ENCODE data around the gene MGAT4B. TPM values are rescaled to one million over a fixed set of nuclear protein-coding genes. Genes with fewer than 3 reads are reported as not detected.
A peak's percentile ranks its signal among the peaks of the same experiment; 100 is the strongest.

MGAT4B gene
- total RNA-seq, 4 donors from 2014 or later, result 28.3 to 86.0 (median 61.4) TPM

GRCh38 chr5:179820127-179820482 is 13.4 kb upstream of the MGAT4B start:
- ATAC-seq, result peak; percentile 7 to 8
- Histone ChIP-seq H3K9me3 (no peaks in the 10 kb centered on the region), H3K4me1 (peaks cover 51 to 65% of the 10 kb centered on the region in 2 donors), H3K27me3 (no peaks in the 10 kb centered on the region), H3K4me3 (peak overlapping the region; percentile 89 to 97 (median 94)), H3K36me3 (peaks cover 0 to 32% of the 10 kb centered on the region in 2 donors), H3K27ac (peak overlapping the region; percentile 95 to 100 (median 99))
- intact Hi-C loops (cut with DNase I; ENCODE audit: low total_unique reads) (loop anchor here (1.0 kb wide), 1 partner anchor 197 kb away; the partner anchor contains the start of gene HNRNPH1), in situ Hi-C loops (cut with MboI; ENCODE audit: low sequenced_read_pairs in 4 of 4) (no loop called here)
- no peak for DNase-seq
- TF ChIP-seq POLR2A (IDR thresholded peaks at IDR 0.05), result no peak
- TF ChIP-seq, protein P1, sequence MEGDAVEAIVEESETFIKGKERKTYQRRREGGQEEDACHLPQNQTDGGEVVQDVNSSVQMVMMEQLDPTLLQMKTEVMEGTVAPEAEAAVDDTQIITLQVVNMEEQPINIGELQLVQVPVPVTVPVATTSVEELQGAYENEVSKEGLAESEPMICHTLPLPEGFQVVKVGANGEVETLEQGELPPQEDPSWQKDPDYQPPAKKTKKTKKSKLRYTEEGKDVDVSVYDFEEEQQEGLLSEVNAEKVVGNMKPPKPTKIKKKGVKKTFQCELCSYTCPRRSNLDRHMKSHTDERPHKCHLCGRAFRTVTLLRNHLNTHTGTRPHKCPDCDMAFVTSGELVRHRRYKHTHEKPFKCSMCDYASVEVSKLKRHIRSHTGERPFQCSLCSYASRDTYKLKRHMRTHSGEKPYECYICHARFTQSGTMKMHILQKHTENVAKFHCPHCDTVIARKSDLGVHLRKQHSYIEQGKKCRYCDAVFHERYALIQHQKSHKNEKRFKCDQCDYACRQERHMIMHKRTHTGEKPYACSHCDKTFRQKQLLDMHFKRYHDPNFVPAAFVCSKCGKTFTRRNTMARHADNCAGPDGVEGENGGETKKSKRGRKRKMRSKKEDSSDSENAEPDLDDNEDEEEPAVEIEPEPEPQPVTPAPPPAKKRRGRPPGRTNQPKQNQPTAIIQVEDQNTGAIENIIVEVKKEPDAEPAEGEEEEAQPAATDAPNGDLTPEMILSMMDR (IDR thresholded peaks at IDR 0.05 in 4 of 5, conservative IDR thresholded peaks at IDR 0.05 in 1 of 5), result no peak

DNA sequence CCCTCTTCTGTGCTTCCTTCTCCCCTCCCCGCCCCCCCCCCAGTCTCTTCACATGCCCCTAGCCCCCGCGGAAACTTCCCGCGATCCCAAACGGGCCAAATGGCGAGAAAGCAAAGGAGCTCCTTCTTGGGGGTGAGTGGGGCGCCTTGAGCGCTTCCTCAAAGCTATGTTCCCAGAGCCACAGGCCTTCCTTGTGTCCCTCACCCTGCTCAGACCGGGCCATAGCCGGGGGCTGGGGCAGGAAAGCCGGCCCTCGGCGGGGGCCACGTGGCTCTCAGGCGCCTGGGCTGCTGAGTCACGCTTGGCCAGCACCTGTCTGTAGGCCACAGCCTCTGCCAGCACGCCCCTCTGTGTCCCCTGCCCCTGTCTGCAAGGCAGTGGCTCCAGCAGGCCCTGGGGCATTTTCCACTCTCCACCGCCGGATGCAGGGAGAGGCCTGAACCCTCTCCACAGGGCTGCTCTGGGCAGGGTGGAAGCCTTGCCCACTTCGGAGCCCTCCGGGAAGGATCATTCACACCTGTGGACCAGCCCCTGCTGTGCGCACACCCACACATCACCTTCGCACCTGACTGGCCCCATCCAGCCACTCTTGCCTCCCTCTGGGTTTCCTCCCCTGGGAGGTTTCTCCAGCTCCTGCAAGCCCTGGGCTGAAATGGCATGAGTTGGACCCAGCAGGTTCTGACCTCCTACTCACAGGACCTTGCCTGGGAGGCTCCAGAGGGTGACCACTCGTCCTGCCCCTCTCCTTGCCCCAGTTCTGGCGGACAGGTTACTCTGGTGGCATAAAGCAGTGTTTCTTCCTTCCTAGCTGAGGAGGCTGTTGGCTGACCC is 12.8 kb upstream of the MGAT4B start:
- in situ Hi-C loops (cut with MboI; ENCODE audit: low sequenced_read_pairs in 4 of 4), result no loop called here
- TF ChIP-seq, protein P1 (IDR thresholded peaks at IDR 0.05 in 4 of 5, conservative IDR thresholded peaks at IDR 0.05 in 1 of 5), result no peak
- peak in 1 of 2 donors; percentile 8 for TF ChIP-seq POLR2A (IDR thresholded peaks at IDR 0.05)
- peak; percentile 70 to 81 for DNase-seq

GRCh38 chr5:179818746-179819295 is 12.2 kb upstream of the MGAT4B start:
- Histone ChIP-seq H3K36me3 (peaks cover 0 to 19% of the 10 kb centered on the region in 2 donors), H3K4me1 (peaks cover 40 to 52% of the 10 kb centered on the region in 2 donors), H3K27me3 (no peaks in the 10 kb centered on the region), H3K4me3 (peak overlapping the region; percentile 89 to 97 (median 94)), H3K27ac (peak overlapping the region; percentile 95 to 100 (median 99)), H3K9me3 (no peaks in the 10 kb centered on the region)
- TF ChIP-seq, protein P1 (IDR thresholded peaks at IDR 0.05 in 4 of 5, conservative IDR thresholded peaks at IDR 0.05 in 1 of 5), result no peak
- peak in 1 of 2 donors; percentile 84 for TF ChIP-seq POLR2A (IDR thresholded peaks at IDR 0.05)
- peak; percentile 49 to 53 for ATAC-seq
- in situ Hi-C loops (cut with MboI; ENCODE audit: low sequenced_read_pairs in 4 of 4), result no loop called here
- DNase-seq, result peak; percentile 96 to 98
- intact Hi-C loops (cut with DNase I; ENCODE audit: low total_unique reads), result loop anchor here (1.0 to 5.0 kb wide), 4 partner anchors 13 to 142 kb away; partner anchors contain the start of genes CANX and MGAT4B

More for the DNA sequence above, 12.8 kb upstream of the MGAT4B start:
- peaks cover 0 to 26% of the 10 kb centered on the region in 2 donors for H3K36me3 ChIP-seq
- peak overlapping the region; percentile 89 to 97 (median 94) for H3K4me3 ChIP-seq
- intact Hi-C loops (cut with DNase I; ENCODE audit: low total_unique reads), result loop anchor here (1.0 to 5.0 kb wide), 4 partner anchors 21 to 196 kb away; partner anchors contain the start of genes CANX and HNRNPH1
- no peaks in the 10 kb centered on the region for H3K9me3 ChIP-seq
- H3K4me1 ChIP-seq, result peaks cover 47 to 59% of the 10 kb centered on the region in 2 donors
- H3K27me3 ChIP-seq, result no peaks in the 10 kb centered on the region
- peak overlapping the region; percentile 95 to 100 (median 99) for H3K27ac ChIP-seq
- ATAC-seq, result peak; percentile 28 to 42

GRCh38 chr5:179817890-179818745 is 11.5 kb upstream of the MGAT4B start:
- H3K27me3 ChIP-seq, result no peaks in the 10 kb centered on the region
- H3K4me3 ChIP-seq, result peak overlapping the region; percentile 89 to 97 (median 94)
- H3K36me3 ChIP-seq, result peaks cover 0 to 13% of the 10 kb centered on the region in 2 donors
- peaks cover 34 to 45% of the 10 kb centered on the region in 2 donors for H3K4me1 ChIP-seq
- no peaks in the 10 kb centered on the region for H3K9me3 ChIP-seq
- DNase-seq (peak in 1 of 2 donors; percentile 9), ATAC-seq (no peak)
- intact Hi-C loops (cut with DNase I; ENCODE audit: low total_unique reads) (loop anchor here (1.0 to 5.0 kb wide), 3 partner anchors 12 to 141 kb away; partner anchors contain the start of gene MGAT4B), in situ Hi-C loops (cut with MboI; ENCODE audit: low sequenced_read_pairs in 4 of 4) (no loop called here)
- no peak for TF ChIP-seq POLR2A (IDR thresholded peaks at IDR 0.05)
- TF ChIP-seq, protein P1 (IDR thresholded peaks at IDR 0.05 in 4 of 5, conservative IDR thresholded peaks at IDR 0.05 in 1 of 5), result no peak
- peak overlapping the region; percentile 95 to 100 (median 99) for H3K27ac ChIP-seq

Data from gastrocnemius medialis (tissue), 4 donors.